NCI-H345 (cell line): Measurements from ENCODE around the gene CCL20.
A peak's percentile ranks its signal among the peaks of the same experiment; 100 is the strongest.

Experiments used
- DNase-seq: peaks from one replicate; lab custom pipeline; 2025; lab: John Stamatoyannopoulos, UW

Gene CCL20

DNA sequence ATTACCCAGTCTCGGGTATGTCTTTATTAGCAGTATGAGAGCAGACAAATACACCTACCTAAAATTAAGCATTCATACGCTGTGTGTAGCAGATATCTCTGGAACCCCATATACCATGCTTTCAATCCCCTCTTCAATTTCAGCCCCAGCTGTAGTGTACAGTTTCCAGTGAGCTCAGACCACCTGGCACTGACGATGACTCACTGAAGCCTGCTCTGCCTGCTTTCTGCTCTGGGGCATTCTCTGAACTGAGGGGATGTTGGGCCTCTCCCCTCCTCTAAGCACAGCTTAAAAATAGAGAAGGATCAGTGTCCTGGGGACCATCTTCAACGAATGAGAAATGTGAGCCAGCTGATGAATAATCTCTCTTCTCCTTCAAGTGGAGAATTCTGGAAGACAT, 8.7 kb upstream of the CCL20 start:
- no peak for DNase-seq

GRCh38 chr2:227805578-227805977, 8.1 kb upstream of the CCL20 start:
- DNase-seq, result no peak

GRCh38 chr2:227808936-227809335, 4.7 kb upstream of the CCL20 start:
- no peak for DNase-seq

DNA sequence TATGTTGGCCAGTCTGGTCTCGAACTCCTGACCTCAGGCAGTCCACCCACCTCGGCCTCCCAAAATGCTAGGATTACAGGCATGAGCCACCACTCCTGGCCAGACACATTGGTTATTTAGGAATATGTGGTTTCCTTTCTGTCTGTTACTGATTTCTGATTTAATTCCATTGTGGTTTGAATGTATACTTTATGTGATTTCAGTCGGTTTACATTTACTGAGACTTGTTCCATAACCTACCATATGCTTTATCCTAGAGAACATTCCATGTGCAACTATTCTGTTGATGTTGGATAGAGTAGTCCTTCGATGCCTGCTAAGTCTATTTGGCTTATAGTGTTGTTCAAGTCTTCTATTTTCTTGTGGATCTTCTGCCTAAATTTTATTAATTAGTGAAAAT, 1.6 kb upstream of the CCL20 start:
- DNase-seq, result no peak

- no peak for DNase-seq
These were observed 447 bp upstream of the CCL20 start for GRCh38 chr2:227813229-227813561.

- no peak for DNase-seq
These were observed 1.4 kb downstream of the CCL20 start for GRCh38 chr2:227815066-227815465.

- DNase-seq, result no peak
These were observed 3.1 kb downstream of the CCL20 start for GRCh38 chr2:227816507-227817294.

GRCh38 chr2:227817336-227817735, 3.7 kb downstream of the CCL20 start:
- DNase-seq, result no peak

DNA sequence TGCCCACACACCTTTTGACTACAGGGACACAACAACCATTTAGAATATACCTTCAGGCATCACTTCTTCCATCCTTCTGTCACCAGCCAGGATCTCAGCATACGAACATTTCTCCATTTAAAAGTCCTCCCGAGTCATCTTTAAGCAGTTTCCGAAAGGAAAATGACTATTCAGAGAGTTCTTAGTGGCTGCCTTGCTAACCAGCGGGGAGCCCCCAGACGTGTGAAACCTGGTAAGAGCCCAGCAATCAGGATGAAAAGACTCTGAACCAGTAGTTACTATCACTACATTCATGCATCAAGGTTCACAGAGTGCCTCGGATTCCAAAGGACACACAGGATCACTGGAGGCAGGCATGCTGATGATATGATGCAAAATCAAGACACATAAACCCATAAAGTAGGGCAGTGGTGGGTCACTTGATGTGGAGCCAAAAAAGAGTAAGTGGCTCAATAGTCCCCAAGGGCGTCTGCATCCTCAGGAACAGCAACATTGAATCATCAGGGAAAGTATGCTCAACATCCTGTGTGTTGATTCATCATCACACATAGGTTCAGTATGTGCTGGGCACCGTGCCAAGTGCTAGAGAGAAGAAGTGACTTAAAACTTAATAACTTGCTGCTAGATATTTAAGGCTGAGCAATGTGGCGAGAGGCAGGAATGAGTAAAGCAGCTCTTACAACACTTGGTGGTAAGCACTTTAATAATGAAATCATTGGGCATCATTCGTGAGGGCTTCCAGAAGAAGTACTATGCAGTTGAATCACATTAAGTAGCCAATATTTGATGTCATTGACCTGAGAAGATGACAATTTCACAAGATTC, 4.4 kb downstream of the CCL20 start:
- DNase-seq, result peak; percentile 25

GRCh38 chr2:227818675-227819397, 5.2 kb downstream of the CCL20 start:
- DNase-seq, result no peak

DNA sequence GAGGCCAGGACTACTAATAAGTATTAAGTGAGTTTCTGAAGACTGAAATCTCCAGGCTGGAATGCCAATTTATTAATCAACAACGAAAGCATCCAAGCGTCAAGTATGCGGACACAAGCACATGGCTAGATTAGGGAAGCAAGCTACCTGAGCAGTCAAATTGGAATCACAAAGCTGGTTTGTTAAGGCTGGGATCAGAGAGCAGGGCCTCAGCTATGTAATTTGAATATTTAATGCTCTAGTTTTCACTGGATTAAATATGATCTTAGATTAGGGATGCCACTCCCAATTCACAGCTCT, 5.7 kb downstream of the CCL20 start:
- no peak for DNase-seq

GRCh38 chr2:227821043-227821942, 7.7 kb downstream of the CCL20 start:
- DNase-seq, result no peak

DNA sequence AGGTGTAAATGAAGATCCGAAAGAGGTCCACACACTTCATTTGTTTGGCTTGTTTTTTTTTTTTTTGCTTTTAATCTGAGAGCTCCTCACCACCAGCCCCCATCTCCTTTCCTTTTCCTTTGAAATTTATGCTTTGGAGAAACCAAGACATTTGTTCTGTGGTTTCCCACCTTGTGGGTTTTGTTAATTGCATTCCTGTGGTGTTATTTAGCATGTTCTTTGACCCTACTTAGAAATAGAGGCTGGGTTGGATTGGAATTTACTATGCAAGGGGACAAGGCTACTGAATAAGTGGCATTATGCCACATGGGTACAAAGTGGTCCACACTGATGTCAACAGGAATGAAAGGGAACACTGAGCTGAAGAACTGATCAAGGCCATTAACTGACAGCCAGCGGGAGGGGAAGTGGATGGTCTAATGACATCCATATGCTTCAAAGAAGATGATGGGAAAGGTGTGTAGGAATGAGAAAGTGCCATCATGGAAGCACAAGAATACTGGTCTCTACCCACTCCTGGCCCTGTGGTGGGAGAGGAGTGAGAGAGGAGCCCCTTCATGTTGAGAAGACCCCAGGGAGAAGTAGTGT, 8.9 kb downstream of the CCL20 start:
- DNase-seq, result no peak

DNA sequence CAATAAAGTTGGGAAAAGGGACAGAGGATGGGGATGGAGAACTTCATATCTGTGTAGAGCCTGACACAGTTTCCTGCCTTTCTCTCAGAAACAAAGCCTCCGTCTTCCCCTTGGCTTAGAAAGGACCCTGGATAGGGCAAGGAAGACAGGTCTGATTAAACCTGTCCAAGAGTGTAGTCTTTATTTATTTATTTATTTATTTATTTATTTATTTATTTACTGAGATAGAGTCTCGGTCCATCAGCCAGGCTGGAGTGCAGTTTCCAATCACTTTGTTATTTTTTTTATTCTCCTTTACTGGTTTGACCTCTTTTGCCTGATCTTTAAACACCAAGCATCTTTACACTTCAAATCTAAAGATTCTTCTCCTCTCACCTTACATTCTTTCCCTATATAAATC, 10.3 kb downstream of the CCL20 start:
- no peak for DNase-seq

DNA sequence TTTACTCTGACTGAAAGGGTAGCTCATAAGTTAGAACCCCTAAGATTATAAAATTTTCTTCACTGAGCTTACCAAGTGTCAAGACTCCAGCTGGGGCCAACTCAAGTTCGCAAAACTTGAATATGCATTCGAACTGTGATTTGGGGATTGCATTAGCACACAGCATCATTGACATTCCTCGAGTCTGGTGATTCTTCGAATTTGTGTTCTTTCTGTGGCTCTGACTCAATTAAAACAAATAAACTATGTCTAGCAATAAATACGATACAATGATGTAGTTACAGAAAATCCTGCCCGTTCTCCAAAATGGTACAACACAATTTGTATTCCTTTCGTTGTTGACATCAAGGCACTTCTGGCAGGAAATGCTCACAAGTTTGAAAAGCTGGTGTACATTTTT, 11.1 kb downstream of the CCL20 start:
- no peak for DNase-seq

DNA sequence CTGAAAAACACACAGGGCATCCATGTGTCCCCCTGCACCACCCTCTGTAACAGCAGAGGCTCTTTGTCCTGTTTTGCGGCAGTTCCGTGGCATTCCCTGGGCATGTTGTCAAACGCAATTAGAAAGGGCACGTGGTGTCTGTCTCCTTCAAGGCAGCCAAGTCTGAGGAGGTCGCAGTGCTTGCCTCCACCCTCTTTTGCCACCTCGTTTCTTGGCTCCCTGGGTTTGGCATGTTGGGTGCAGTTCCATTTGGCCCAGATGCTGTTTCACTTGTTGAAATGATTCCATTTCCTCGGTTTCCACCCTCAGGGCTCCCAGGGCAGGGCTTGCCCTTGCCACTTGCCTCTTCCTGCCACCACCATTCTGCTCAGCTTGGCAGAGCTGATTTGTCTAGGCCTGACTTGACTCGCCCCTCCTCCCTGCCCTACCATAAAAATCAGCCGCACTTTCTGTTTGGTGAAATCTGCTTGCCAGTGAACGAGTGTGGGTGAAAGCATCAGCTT, 12.4 kb downstream of the CCL20 start:
- no peak for DNase-seq

- no peak for DNase-seq
These were observed 12.9 kb downstream of the CCL20 start for GRCh38 chr2:227826563-227826962.

- DNase-seq, result no peak
These were observed 13.5 kb downstream of the CCL20 start for GRCh38 chr2:227827143-227827542.

DNA sequence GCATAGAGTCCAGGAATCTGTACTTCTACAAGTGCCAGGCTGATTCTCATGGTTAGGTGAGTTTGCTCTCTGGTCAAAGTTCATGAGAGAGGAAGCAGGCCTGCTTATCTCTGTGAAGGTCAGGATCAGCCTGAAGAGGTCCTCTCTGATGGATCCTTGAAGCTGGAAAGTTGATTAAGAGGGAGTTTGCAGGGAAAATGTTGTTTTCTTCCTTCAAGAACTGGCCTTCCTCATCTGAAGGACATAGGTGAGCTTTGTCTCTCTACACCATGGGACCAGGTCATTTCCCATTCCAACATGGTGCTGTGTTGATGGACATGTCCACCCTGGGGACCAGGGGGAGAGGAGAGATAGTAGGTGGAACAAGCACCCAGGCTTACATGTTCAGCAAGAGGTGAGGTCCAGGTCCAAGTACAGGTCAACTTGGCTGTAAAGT, 14.9 kb downstream of the CCL20 start:
- DNase-seq, result no peak

GRCh38 chr2:227829337-227829736, 15.7 kb downstream of the CCL20 start:
- no peak for DNase-seq

DNA sequence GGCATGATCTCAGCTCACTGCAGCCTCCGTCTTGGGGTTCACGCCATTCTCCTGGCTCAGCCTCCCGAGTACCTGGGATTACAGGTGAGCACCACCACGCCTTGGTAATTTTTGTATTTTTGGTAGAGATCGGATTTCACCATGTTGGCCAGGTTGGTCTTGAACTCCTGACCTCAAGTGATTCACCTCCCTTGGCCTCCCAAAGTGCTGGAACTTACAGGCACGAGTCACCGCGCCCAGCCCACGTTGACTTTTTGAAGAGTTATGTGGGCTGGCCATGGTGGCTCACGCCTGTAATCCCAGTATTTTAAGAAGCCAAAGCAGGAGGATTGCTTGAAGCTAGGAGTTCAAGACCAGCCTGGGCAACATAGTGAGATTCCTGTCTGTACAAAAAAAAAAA, 20.8 kb downstream of the CCL20 start:
- DNase-seq, result no peak
